T-cell (primary cell): ENCODE data around the gene B4GALT5. TPM values are rescaled to one million over a fixed set of nuclear protein-coding genes. Genes with fewer than 3 reads are reported as not detected.
A peak's percentile ranks its signal among the peaks of the same experiment; 100 is the strongest.

ENCODE experiments used
- ATAC-seq, 4 experiments: fragments of 200-7000 bp in 3 of 4; fragments of 150-1000 bp in 1 of 4; cut with Tn5 transposase; replicated peaks in 1 of 4; 1 replicate in 3 of 4; 2 replicates in 1 of 4; pipeline ENCODE4 v1.10.0; 2021; ENCODE audit warnings: moderate library complexity in 3 of 4, mild to moderate bottlenecking in 2 of 4, moderate number of reproducible peaks in 1 of 4
- CTCF ChIA-PET, 2 donors: fragments of 300-600 bp; sonication (Branson Sonifier 250); formaldehyde crosslinking; loops; one replicate each; lab custom pipeline; 2022; ENCODE audit warnings: antibody characterized with exemption in 2 of 2; lab: Charles Lee
- POLR2A ChIA-PET, 2 donors: fragments of 300-600 bp; sonication (Branson Sonifier 250); formaldehyde crosslinking; loops; one replicate each; lab custom pipeline; 2022; ENCODE audit warnings: antibody characterized with exemption in 2 of 2; lab: Charles Lee
- DNase-seq, 35 experiments: peaks; one replicate each; pipeline versions ENCODE4 v3.0.0 to v3.0.0-alpha.2; 2013 to 2023
- H3K27ac ChIP-seq: one replicate; pipeline ENCODE4 v1.5.1; 2013; ENCODE audit warnings: low read length
- H3K27me3 ChIP-seq, 2 experiments: replicated peaks in 1 of 2; 1 replicate in 1 of 2; 2 replicates in 1 of 2; pipeline versions ENCODE4 v1.6.1 to v1.7.0; 2013; ENCODE audit warnings: low read length in 1 of 2, mixed read lengths in 1 of 2; ENCODE audit not compliant: control insufficient read depth in 2 of 2, insufficient read depth in 2 of 2; ENCODE audit errors: extremely low read depth in 1 of 2
- H3K36me3 ChIP-seq, 2 donors: 1 replicate in 1 of 2; 2 replicates in 1 of 2; pipeline versions ENCODE4 v1.6.1 to v1.7.0; 2013; ENCODE audit warnings: low read length in 1 of 2; ENCODE audit not compliant: control insufficient read depth in 2 of 2, insufficient read depth in 1 of 2; ENCODE audit errors: extremely low read depth in 1 of 2
- H3K4me1 ChIP-seq, 2 experiments: 1 replicate in 1 of 2; 2 replicates in 1 of 2; pipeline versions ENCODE4 v1.6.1 to v1.7.0; 2013; ENCODE audit warnings: low read length in 2 of 2, mixed read lengths in 1 of 2; ENCODE audit not compliant: insufficient read depth in 2 of 2, control insufficient read depth in 1 of 2; ENCODE audit errors: extremely low read depth in 1 of 2
- H3K4me3 ChIP-seq, 2 donors: 1 replicate in 1 of 2; 2 replicates in 1 of 2; pipeline versions ENCODE4 v1.5.1 to v1.7.0; 2013; ENCODE audit warnings: mild to moderate bottlenecking in 2 of 2, low read length in 1 of 2, moderate library complexity in 1 of 2; ENCODE audit not compliant: control insufficient read depth in 1 of 2; ENCODE audit errors: extremely low read depth in 1 of 2
- H3K9me3 ChIP-seq: 2 replicates; pipeline ENCODE4 v1.7.0; 2013
- H3K27ac Mint-ChIP-seq, 2 donors: one replicate each; pipeline ENCODE4 v1.8.0; 2020 to 2021; ENCODE audit warnings: mild to moderate bottlenecking in 2 of 2, mixed read lengths in 2 of 2
- H3K27me3 Mint-ChIP-seq, 2 donors: one replicate each; pipeline ENCODE4 v1.8.0; 2021 to 2022; ENCODE audit warnings: mixed read lengths in 2 of 2
- H3K36me3 Mint-ChIP-seq: one replicate; pipeline ENCODE4 v1.8.0; 2021; ENCODE audit warnings: mixed read lengths
- H3K4me1 Mint-ChIP-seq, 3 donors: one replicate each; pipeline ENCODE4 v1.8.0; 2020 to 2022; ENCODE audit warnings: mixed read lengths in 3 of 3, mild to moderate bottlenecking in 1 of 3
- H3K4me3 Mint-ChIP-seq, 3 donors: one replicate each; pipeline ENCODE4 v1.8.0; 2020 to 2022; ENCODE audit warnings: mild to moderate bottlenecking in 3 of 3, mixed read lengths in 3 of 3, moderate library complexity in 3 of 3
- H3K9me3 Mint-ChIP-seq, 3 donors: one replicate each; pipeline ENCODE4 v1.8.0; 2020 to 2022; ENCODE audit warnings: mixed read lengths in 3 of 3
- WGBS: methylation state at CpG from one replicate; pipeline ENCODE4 v1.1.5; 2013; ENCODE audit warnings: missing lambda C conversion rate; ENCODE audit not compliant: insufficient coverage; 5-methylcytosine and 5-hydroxymethylcytosine counted together
- total RNA-seq, 35 experiments: library from RNA in 6 of 35; stranded (reverse) in 6 of 35; fragments of 120-200 nt in 1 of 35; gene quantifications; one replicate each; pipeline versions ENCODE4 v1.2.1 to v1.2.4 and lab custom pipeline; 2013 to 2026

Gene B4GALT5
- total RNA-seq, 5 donors from 2014 or later (not counting 1 experiment from before 2014, with no cell fraction given): 4.6 to 11.9 (median 9.2) TPM

GRCh38 chr20:49589747-49590146 lies 123.9 kb downstream of the B4GALT5 start:
- Histone ChIP-seq H3K36me3 (no peaks in the 10 kb centered on the region), H3K4me1 (peaks cover 0 to 35% of the 10 kb centered on the region in 2 experiments), H3K9me3 (no peaks in the 10 kb centered on the region), H3K27me3 (peaks cover 0 to 3% of the 10 kb centered on the region in 2 experiments), H3K27ac (no peak overlapping the region), H3K4me3 (no peak overlapping the region)
- Mint-ChIP-seq H3K36me3 (no peaks in the 10 kb centered on the region), H3K4me1 (peaks cover 14 to 52% (median 23%) of the 10 kb centered on the region in 3 donors), H3K9me3 (no peaks in the 10 kb centered on the region), H3K27ac (no peak overlapping the region), H3K4me3 (no peak overlapping the region), H3K27me3 (peaks cover 5 to 11% of the 10 kb centered on the region in 2 donors)
- no peak for ATAC-seq
- ChIA-PET CTCF (no interaction called here), POLR2A (no interaction called here)
- no peak for DNase-seq
- 88% methylated on average over 2 of the region's 6 CpGs for WGBS

- no peak overlapping the region for H3K27ac ChIP-seq
- H3K4me1 ChIP-seq: peaks cover 0 to 10% of the 10 kb centered on the region in 2 experiments
- Mint-ChIP-seq H3K27me3 (peaks cover 12 to 29% of the 10 kb centered on the region in 2 donors), H3K36me3 (peaks cover 3% of the 10 kb centered on the region), H3K4me3 (no peak overlapping the region), H3K27ac (no peak overlapping the region), H3K9me3 (peaks cover 3 to 5% (median 5%) of the 10 kb centered on the region in 3 donors), H3K4me1 (peaks cover 0 to 29% (median 5%) of the 10 kb centered on the region in 3 donors)
- POLR2A ChIA-PET: no interaction called here
- DNase-seq (no peak), ATAC-seq (no peak)
- peaks cover 0 to 2% of the 10 kb centered on the region in 2 experiments for H3K27me3 ChIP-seq
- 94% methylated on average over 7 of the region's 10 CpGs for WGBS
- CTCF ChIA-PET: no interaction called here
- no peak overlapping the region for H3K4me3 ChIP-seq
- H3K9me3 ChIP-seq: no peaks in the 10 kb centered on the region
- no peaks in the 10 kb centered on the region for H3K36me3 ChIP-seq
Observed at GRCh38 chr20:49587111-49587570, 126.5 kb downstream of the B4GALT5 start.

GRCh38 chr20:49585585-49586245 lies 128.0 kb downstream of the B4GALT5 start:
- H3K9me3 ChIP-seq: no peaks in the 10 kb centered on the region
- Mint-ChIP-seq H3K27ac (no peak overlapping the region), H3K27me3 (peaks cover 12 to 29% of the 10 kb centered on the region in 2 donors), H3K36me3 (peaks cover 3% of the 10 kb centered on the region), H3K4me3 (no peak overlapping the region), H3K9me3 (peaks cover 3 to 5% (median 5%) of the 10 kb centered on the region in 3 donors), H3K4me1 (peaks cover 0 to 16% (median 2%) of the 10 kb centered on the region in 3 donors)
- ATAC-seq (no peak), DNase-seq (no peak)
- peaks cover 0 to 2% of the 10 kb centered on the region in 2 experiments for H3K27me3 ChIP-seq
- H3K36me3 ChIP-seq: no peaks in the 10 kb centered on the region
- ChIA-PET CTCF (interaction anchor here (0.6 to 0.7 kb wide), 2 partner anchors 20 to 265 kb away, joined by 4 read pairs; no protein-coding TSS in a partner anchor), POLR2A (no interaction called here)
- WGBS: no CpG with 5 or more reads among the region's 9 CpGs
- H3K4me1 ChIP-seq: peaks cover 0 to 6% of the 10 kb centered on the region in 2 experiments
- no peak overlapping the region for H3K27ac ChIP-seq
- H3K4me3 ChIP-seq: no peak overlapping the region

GRCh38 chr20:49584418-49585382 lies 129.0 kb downstream of the B4GALT5 start:
- Mint-ChIP-seq H3K4me1 (peaks cover 0 to 7% (median 0%) of the 10 kb centered on the region in 3 donors), H3K4me3 (no peak overlapping the region)
- peaks cover 0 to 6% of the 10 kb centered on the region in 2 experiments for H3K4me1 ChIP-seq

GRCh38 chr20:49583669-49584417 lies 129.8 kb downstream of the B4GALT5 start:
- peaks cover 12 to 23% of the 10 kb centered on the region in 2 donors for H3K27me3 Mint-ChIP-seq
- H3K4me3 ChIP-seq: no peak overlapping the region
- H3K4me1 Mint-ChIP-seq: peaks cover 0 to 7% (median 0%) of the 10 kb centered on the region in 3 donors
- H3K27ac Mint-ChIP-seq: no peak overlapping the region
- ATAC-seq: no peak
- peaks cover 3 to 5% (median 5%) of the 10 kb centered on the region in 3 donors for H3K9me3 Mint-ChIP-seq
- no peak overlapping the region for H3K27ac ChIP-seq
- DNase-seq: peak in 1 of 35 experiments; percentile 18
- no peaks in the 10 kb centered on the region for H3K36me3 ChIP-seq
- ChIA-PET POLR2A (no interaction called here), CTCF (no interaction called here)
- peaks cover 3% of the 10 kb centered on the region for H3K36me3 Mint-ChIP-seq
- no peak overlapping the region for H3K4me3 Mint-ChIP-seq
- no peaks in the 10 kb centered on the region for H3K9me3 ChIP-seq
- H3K27me3 ChIP-seq: peaks cover 2 to 4% of the 10 kb centered on the region in 2 experiments
- H3K4me1 ChIP-seq: peaks cover 0 to 6% of the 10 kb centered on the region in 2 experiments
- WGBS: 91% methylated on average over 8 of the region's 12 CpGs

More at GRCh38 chr20:49584418-49585382, 129.0 kb downstream of the B4GALT5 start:
- no peak for ATAC-seq
- peaks cover 2 to 4% of the 10 kb centered on the region in 2 experiments for H3K27me3 ChIP-seq
- Mint-ChIP-seq H3K27me3 (peaks cover 12 to 24% of the 10 kb centered on the region in 2 donors), H3K36me3 (peaks cover 3% of the 10 kb centered on the region), H3K9me3 (peaks cover 3 to 5% (median 5%) of the 10 kb centered on the region in 3 donors), H3K27ac (peak overlapping the region in 1 of 2 donors; percentile 30)
- H3K4me3 ChIP-seq: no peak overlapping the region
- ChIA-PET POLR2A (no interaction called here), CTCF (no interaction called here)
- WGBS: 77% methylated on average over 9 of the region's 14 CpGs
- H3K9me3 ChIP-seq: no peaks in the 10 kb centered on the region
- H3K27ac ChIP-seq: no peak overlapping the region
- DNase-seq: no peak
- H3K36me3 ChIP-seq: no peaks in the 10 kb centered on the region
